CD4-positive, alpha-beta T cell treated with Interleukin-6 for 4 hours (primary cell): Measurements from ENCODE around the gene DCTN2.

Source experiments
- DNase-seq: peaks from one replicate; pipeline ENCODE4 v3.0.0-alpha.2; 2020; ENCODE audit warnings: mixed read lengths

Gene DCTN2

DNA sequence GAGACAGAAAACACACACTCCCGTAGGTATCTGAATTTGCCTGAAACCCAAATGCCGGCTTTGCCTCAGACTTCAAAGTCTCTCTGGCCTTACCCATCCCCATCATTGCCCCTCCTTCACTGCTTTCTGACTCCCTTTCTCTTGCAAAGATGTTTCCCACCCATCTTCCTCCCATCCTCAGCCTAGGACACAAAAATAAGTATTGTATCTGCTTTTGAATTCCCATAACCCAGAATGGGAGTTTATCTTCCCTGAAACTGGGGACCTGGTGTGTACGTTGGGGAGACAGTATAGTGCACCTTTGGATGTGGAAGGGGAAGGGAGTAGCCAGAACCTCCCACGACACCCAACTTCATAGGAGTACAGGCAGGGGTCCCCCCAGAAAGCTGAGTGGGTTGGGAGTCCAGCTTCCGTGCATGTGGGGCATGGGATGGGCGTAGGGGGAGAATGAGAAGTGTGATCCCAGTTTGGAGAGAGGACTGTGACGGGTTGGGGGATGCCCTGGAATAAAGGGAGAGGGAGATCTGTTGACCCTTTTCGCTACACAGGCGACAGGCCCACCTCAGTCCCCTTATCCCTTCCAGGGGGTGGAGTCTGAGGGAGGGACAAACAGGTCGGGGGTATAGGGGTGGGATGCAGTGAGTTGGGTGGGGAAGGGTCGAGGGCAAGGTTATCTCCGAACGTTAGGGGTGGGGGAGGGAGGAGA lies 2.4 kb upstream of the DCTN2 start:
- DNase-seq: no peak

DNA sequence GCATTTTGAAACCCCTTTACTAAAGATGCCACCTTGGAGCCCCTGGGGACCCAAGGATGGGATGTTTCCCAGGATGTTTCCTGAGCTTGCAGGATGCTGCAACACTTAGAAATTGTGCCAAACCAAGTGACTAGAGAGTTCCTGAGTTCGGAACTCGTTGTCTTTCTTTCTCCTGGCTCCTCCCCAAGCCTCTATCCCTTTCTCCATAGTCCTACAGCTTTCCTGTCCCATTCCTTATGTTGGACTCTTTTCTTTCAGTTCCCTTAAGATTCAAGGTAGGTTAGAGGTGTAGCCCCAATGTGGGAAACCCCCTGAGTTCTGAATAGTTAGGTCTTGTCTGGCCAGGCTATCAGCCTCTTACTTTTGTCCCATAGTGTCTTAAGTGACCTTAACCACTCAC lies 1.5 kb upstream of the DCTN2 start:
- DNase-seq: no peak

DNA sequence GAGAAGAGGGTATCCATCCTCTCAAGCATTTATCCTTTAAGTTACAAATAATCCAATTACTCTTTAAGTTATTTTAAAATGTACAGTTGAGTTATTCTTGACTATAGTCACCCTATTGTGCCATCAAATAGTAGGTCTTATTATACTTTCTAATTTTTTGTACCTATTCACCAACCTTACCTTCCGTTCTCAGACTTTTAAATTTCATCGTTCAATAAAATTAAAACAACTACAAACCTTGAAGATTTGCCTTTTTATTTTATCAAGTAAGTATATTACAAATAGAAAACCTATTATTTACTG lies 972 bp upstream of the DCTN2 start:
- no peak for DNase-seq

DNA sequence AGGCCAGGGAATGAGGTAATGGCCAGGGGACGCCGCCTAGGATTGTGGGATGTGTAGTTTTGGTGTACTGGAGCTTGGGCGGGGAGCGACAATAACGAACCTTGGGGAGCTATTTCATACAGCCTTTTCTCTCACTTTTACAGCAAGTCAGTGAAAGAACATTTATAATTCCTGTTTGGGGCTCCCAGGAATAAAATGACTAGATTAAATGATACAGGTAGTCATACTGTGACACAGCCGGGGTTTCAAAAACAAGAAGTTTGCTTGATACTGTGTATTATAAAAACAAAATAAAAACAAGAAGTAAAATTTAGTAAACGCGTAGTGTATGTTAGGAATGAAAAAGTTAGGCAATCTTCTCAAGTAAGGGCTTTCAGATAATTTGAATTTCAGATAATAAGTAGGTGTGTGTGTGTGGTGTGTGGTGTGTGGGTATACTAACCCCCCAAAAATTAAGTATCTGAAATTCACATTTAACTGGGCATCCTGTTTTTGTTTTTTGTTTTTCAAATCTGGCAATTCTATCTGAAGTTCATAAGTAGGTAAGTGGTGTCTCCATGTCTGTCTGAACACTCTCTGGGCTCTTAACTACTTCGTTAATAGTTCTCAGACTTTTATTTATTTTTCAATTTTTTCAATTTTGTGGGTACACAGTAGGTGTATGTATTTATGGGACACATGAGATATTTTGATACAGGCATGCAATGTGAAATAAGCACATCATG lies 458 bp upstream of the DCTN2 start:
- no peak for DNase-seq

DNA sequence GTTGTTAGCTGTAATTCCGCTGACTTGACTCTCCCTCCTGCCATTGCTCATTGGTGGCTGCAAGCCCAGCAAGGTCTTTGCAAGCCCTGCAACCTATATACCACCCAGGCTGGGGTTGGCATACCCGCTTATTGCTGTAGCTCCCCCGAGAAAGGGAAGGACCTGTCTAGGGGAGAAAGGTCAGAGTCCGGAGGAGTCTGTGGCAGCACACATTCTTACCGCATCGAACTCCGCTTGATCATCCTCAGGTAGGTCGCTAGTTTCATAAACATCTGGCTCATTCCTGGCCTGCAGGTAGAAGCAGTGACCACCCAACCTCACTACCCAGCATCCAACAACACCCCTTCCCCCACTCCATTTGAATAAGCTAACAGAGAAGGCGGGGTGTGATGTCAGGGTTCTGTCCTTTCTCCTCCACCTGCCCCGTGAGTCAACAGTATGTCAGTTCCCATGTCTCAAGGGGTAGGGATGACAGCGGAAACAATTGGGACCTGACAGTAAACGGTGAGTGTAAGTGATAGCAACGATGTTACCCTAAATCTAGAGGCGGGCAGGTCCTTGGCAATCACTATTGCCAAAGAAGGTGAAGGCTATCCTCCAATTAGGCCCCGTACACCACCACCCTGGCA lies 1.1 kb downstream of the DCTN2 start:
- no peak for DNase-seq

DNA sequence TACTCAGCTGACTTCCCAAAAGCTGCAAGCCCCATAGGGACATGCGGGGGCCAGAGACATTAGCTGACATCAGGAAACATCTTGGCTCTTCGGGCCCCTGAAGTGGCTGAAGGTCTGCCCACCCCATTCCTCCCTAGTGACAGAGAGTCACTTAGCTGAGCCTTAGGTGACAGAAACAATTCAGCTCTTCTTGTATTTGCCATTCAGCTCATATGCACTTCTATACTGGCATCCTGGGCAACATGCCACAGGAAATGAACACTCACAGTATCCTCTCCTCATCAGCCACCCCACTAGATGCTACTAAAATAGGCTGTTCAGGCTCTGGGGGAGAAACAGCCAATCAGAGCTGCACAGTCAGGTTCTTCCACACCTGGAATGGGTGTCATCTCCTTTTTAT lies 3.4 kb downstream of the DCTN2 start:
- DNase-seq: no peak

DNA sequence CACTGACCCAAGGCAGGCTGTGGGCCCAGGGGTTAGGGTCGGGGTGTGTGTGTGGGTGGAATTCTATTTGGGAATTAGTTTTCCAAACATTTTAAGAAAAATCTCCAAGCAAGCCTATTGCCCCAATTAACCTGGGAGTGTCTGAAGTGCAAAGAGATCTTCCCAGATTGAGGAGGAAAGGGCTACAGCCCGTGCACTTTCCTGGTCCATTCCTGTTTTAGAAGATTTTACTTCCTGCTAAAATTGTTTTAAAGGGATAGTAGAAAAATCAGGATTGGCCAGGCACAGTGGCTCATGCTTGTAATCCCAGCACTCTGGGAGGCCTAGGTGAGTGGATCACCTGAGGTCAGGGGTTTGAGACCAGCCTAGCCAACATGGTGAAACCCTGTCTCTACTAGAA lies 5.3 kb downstream of the DCTN2 start:
- DNase-seq: no peak

DNA sequence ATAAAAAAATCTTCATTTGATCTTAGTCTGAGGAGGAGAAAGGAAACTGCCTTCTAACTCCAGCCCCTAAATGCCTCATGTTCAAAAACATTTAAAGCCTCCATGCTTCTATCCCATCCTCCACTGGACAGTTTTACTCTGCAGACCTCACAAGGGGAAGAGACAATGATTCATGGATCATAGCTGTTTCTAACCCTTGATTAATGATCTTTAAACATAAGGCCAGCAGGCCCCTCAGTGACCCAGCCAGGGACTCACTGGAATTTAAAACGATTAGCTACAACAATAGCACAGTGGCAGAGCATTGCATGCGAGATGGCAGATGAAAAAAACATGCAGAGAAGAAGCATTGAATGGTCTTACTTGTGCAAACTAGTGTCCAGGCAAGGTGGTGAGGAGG lies 6.0 kb downstream of the DCTN2 start:
- no peak for DNase-seq

DNA sequence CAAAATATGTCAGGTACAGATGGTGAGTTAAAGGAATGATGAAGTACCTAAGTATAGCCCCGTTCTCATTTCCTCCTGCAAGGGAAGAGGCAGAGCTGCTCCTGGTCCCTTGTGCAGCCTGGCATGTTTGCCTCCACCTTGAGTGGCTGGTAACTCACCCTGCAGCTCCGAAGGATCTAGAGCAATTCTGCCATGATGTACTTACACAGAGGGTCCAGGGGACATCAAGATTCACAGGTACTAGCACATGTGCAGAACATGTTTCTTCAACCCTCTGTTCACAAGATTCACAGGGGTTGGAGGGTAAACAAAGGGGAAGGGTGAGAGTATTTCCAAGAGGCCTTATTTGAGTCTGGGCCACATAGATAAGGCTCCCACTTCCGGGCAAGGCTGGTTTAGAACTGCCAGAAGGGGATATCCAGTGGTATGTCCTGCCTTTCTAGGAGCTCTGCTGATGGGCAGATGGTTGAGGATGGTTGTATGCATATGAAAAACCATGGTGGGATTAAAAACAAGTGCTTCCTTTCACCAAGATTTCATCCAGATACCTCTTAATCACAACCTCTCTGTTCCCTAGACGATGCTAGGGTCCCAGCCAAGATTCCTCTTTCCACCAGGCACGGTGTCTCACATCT lies 7.7 kb downstream of the DCTN2 start:
- DNase-seq: no peak

DNA sequence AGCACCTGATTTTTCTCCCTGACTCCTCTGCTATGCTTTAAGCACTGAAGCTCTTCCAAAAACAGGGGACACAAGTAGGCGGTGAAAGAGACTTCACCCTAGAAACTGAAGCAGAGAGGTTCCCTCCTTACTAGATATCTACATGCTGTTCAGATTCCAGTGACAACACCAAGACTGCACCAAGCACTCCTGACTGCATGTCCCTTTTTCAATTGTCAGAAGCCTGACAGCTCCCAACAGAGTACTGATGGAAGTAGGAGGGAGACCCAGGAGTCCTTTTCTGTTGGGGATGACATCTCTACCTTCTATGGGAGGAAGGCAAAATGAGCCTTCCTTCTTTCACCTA lies 10.4 kb downstream of the DCTN2 start:
- DNase-seq: no peak

DNA sequence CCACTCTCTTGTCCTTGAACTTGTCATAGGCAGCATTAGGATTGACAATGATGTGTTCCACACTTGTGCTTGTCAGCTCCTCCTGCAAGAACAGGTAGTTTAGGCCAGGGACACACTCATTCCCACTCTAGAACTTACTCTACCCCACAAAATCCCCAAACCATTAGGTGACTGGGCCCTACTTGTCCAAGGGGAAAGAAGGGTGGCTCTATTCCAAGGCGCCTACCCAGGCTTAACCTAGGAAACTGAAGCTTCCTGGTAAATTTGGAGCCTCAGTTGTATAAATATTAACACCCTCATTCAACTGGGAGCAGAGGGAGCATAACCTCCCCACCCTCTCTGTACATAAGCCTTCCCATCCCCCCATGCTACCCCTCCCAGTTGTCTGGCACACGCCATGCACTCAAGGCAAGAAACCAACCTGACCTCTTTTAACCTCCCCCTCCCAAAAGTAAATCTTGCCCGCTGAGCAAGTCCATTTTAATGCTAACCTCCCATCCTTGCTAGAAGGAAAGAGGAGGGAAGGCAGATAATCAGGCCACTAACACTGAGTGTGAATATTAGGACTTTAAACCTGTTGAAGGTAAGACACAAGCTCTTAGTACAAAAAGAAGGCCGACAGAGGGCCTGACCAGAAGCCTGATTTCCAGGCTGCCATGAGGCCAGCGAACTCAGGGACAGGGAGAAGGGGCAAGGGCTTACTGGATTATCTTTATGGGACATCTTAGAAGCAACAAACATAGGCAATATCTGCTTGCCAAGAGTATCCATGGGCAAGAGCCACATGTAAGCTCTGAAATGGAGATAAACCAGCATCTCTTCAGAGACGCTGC lies 11.0 kb downstream of the DCTN2 start:
- DNase-seq: no peak

DNA sequence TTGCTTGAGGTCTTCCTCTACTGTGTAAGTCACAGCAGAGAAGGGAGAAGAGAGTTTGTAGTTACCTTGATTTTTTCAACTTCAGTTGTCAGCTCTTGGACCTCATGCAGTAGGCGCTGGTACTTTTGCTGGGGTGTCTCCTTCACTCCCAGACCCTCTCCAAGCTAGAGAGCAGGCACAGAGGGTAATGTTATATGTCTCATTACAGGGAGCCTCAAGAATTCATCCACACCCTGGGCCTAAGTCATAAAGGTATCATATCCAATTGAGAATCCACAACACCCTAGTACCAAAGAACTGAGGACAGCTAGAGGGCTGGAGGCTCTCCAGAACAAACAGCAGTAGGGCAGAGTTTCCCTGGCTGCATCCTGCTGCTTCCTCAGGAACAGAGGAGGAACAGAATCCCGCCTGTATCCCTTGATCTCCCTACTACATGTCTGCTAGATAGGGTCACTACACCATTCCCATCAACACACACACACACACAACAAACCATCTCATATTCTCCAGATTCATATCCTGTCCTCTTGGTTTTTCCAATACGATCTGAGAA lies 11.9 kb downstream of the DCTN2 start:
- no peak for DNase-seq

DNA sequence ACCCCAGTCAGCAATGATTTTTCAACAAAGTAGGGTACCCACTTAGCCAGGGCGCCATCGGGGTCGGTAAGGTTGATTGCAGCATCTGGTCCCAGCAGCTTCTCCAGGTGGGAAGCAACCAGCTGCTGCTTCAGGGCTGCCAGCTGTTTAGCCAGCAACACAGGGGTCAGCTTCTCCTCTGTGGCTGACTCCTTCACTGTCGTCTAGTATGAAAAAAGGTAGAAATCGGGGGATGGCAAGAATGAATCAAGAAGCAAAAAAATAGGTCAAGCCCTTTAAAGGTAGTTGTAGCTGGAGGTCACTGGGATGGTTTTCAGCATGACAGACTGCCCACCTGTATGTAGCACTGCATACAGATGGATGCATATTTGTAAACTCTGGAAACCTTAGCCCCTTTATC lies 12.7 kb downstream of the DCTN2 start:
- DNase-seq: no peak

DNA sequence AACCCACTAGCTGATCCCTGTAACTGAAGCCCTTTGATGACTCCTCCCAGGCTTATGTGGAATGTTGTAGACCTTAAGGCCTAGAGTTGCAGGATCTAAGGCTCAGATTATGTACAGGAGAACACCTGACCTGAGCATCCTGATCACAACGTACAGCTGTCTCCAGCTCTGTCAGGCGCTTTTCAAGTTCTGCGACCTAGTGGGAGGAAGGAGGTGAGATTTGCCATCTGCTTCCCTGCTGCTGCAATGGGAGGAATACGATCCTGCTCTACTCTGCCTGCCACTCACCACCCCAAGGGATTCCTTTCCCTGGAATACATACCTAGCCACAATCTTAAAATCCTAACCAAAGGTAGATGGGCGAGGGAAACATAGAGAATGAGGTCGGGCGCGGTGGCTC lies 13.9 kb downstream of the DCTN2 start:
- no peak for DNase-seq

DNA sequence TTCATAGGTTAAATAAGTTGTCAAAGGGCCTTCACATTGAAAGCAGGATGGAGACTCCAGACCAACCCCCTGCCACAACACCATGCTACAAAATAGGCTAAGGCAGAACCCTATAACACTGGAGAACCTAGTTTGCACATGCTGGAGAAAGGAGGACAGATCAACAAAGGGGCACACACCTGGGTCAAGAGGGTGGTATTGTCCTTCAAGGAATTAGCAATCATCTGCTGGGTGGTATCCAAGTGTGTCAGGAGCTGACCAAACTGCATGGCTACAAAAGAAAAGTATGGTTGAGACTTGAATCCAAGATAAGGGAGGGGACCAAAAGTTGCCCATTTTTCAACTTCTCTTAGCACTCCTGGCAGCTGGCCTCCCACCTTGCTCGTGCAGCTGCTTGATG lies 15.2 kb downstream of the DCTN2 start:
- no peak for DNase-seq

DNA sequence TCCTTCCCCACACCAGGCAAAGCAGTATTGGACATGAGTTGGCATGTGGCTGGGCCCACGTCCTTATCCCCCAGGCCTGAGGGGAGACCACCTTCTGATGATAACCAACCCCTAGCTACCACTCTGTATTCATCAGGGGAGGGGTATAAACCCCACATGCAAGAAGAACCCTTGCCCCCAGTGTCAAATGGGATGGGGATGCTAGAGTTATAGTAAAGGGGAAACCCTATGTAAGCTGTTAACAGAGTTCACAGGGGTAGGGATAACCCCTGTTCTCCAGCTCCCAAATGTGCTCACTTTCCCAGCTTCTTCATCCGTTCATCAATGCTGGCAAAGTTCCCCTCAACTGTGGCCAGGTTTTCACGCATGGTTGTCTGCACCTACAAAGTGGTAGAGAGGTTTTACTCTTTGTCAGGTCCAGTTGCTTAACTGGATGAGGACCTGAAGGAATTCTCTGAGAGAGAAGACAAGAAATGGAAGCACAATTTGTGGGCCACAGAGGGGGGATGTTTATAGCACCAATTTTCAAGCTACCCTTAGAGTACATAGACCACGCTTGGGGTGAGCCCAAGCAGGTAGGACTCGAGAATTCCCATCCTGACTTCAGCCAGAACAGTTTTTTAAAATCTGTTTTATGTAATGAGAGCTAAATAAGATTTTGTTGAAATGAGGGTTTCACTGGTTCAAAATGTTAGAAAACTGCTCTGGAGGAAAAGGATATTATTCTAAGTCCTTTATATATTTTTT lies 16.4 kb downstream of the DCTN2 start:
- no peak for DNase-seq

DNA sequence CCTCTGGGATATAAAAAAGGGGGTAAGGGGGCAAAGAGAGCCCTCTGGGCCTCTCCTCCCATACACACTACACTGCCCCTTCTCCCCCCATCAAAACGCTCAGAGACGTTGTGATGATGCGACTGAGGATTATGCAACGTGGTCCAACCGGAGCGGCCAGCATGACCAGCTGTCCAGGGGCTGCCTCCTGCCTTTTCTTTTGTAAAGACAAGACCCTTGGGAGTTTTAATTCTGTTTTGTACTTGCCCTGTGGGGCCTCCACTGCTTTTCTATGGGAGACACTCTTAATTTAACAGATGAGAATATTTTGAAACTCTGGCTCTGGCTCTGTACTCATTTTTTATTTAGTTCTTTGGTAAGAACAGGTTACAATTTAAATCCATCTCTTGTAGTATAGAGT lies 17.2 kb downstream of the DCTN2 start:
- DNase-seq: no peak

DNA sequence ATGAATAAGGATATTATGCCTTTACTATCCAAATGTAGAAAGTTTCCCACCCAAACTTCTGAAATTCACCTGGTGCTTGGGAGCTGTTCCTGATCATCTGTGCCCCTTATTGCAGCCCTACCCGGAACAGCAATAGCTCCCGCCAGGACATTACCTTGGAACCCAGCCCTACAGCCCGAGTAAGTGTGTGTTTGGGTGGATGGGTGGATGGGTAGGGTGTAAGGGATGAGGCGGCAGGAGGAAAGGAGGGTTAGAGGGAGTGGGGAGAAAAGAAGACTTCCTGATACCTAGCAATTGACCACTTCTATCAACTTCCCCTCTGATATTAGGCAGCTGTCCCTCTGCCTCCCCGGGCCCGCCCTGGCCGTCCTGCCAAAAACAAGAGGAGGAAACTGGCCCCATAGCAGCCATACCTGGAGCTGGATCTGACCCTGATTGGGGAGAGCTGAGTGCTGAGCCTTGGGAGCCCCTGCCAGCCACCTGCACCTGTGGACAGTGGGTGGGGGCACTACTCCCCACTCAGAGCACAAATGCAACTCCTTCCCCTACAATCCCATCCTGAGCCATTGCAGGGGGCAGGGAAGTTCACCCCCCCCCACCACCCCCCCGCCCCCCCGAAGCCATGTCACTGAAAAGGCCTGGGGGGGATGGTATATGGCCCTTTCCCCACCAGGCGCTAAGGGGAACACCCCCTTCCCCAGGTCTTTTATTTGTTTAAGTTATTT lies 18.0 kb downstream of the DCTN2 start:
- DNase-seq: no peak

DNA sequence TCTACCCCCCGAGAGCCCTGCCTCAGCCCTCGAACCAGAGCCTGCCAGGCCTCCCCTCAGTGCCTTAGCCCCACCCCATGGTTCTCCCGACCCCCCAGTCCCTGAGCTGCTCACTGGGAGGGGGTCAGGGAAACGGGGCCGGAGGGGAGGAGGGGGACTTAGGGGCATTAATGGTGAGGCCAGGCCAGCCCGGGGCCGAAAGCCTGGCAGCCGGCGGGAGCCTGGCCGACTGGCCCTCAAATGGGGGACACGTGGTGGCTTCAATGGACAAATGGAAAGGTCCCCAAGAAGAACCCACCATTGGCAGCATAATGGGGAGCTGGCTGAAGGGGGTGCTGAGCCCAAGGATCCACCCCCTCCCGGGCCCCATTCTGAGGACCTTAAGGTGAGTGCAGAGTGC lies 18.8 kb downstream of the DCTN2 start:
- DNase-seq: no peak

DNA sequence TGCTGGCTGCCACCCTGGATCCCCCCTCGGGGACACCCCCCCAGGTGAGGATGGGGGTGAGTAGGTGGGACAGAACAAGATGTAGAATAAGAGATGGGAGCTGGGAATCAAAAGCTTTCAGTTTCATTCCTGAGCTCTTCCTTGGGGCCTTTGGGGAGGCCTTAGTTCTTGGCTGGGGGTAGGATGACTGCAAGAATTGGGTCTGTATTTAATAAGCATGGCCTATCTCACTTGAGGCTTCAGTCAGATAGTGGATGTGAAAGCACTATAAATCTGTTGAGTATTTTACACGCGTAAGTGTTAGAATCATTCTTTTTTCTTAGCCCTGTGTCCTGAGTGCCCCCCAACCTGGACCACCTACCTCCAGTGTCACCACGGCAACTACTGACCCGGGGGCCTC lies 19.8 kb downstream of the DCTN2 start:
- no peak for DNase-seq

DNA sequence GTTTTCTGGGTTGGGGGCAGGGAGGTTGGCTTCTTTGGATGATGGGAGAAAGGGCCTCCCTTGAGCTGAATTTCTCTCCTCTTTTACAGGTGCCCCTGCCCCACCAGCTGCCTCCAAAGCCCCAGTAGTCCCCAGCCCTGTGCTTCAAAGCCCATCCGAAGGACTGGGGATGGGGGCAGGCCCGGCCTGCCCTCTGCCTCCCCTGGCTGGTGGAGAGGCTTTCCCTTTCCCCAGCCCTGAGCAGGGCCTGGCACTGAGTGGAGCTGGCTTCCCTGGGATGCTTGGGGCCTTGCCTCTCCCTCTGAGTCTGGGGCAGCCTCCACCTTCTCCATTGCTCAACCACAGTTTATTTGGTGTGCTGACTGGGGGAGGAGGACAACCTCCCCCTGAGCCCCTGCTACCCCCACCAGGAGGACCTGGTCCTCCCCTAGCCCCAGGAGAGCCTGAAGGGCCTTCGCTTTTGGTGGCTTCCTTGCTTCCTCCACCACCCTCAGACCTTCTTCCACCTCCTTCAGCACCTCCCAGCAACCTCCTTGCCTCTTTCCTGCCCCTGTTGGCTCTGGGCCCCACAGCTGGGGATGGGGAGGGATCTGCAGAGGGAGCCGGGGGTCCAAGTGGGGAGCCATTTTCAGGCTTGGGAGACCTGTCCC lies 20.4 kb downstream of the DCTN2 start:
- DNase-seq: no peak
